ENCODE measurements around the gene BUD31.
A peak's percentile ranks its signal among the peaks of the same experiment; 100 is the strongest.

DNA sequence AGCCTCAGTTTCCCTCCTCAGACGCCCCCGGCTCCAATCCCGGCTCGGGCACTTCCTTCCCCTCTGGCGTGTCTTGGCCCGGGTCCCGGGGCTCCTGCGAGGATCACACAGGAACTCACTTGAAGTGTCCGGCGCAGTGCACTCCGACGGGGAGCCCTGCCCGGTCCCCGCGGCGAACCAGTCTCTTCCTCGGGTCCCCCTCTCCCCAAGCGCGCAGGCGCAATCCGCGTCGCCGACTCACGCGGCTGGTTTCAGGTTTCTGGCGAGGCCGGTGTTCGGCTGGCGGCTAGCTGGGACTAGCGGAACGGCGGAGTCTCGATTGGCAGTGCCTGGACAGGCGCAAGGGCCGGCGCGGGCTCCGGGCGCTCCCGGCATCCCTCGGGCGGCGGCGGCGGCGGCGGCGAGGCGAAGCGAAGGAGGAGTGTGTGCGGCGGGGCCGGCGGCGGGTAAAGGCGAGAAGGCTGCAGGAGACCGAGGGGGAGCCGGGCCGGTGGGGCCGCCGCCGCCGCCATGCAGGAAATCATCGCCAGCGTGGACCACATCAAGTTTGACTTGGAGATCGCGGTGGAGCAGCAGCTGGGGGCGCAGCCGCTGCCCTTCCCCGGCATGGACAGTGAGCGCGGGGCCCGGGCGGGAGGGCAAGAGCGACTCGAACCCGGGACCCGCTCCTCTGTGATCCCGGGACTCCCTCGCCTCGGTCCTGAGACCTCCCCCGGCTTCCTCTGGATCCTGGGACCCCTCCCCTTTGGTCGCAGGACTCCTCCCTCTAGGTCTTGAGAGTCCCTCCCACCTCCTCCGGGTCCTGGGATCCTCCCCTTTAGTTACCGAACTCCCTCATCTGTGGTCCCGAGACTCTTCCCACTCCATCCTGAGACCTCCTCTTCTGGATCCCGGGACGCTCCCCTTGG lies 30.1 kb downstream of the BUD31 start, which contains the start of the genes CPSF4 and PTCD1:
- TF ChIP-seq CTCF (IDR thresholded peaks at IDR 0.05) (no peak), POLR2A (IDR thresholded peaks at IDR 0.05) (peak; percentile 38 to 45)

Measured in Peyer's patch (tissue), 4 donors.